ENCODE data around the gene LOXL3.

Gene LOXL3

DNA sequence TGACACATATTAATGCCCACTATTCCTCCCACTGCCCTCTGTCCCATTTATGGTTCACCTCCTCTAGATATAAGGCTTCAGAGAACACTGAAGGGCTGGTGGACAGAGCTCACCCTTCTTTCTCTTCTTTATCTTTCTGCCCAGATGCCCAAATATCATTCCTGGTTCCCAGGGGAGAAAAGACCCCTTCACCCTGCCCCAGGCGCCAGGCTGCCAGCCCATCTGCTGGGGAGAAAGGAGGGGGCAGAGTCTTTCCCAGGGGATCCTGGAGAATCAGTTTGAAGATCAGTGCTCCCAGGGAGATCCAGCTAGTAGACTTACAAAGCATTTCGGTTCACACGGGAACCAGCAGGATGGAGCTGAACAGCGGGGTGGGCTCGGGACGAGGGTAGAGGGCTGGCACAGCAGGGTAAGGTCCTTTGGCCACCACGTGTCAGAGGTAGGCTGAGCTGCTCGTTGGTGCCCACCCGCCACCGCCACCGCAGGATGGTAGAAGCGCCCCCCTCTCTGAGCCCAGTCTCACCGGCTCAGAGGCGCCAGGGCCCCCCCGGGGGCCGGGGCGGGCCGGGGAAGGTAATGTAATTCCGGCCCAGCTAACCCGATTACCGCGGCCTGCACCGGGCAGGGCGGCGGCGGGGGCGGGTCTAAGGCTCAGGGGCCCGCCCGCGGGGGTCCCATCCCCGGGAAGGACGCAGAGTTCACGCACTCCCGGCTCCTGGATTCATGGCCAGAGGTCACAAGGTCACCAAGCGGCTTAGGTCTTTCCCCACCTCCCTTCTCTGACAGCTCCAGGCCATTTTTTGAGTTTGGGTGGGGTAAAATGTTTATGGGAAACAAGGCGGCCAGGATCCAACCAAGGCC is 40.8 kb downstream of the LOXL3 start:
- DNase-seq (ENCODE audit: extremely low read depth, insufficient read length) = no peak
- Histone ChIP-seq H3K36me3 (ENCODE audit: control insufficient read depth, insufficient read depth, low read length) (no peaks in the 10 kb centered on the region), H3K4me3 (replicated peaks; ENCODE audit: low read depth, low read length) (no peak overlapping the region), H3K27me3 (replicated peaks; ENCODE audit: control insufficient read depth, insufficient read depth, low read length) (peaks cover 2% of the 10 kb centered on the region; the same call in 1 of the 2 replicates)
- TF ChIP-seq, protein P1, sequence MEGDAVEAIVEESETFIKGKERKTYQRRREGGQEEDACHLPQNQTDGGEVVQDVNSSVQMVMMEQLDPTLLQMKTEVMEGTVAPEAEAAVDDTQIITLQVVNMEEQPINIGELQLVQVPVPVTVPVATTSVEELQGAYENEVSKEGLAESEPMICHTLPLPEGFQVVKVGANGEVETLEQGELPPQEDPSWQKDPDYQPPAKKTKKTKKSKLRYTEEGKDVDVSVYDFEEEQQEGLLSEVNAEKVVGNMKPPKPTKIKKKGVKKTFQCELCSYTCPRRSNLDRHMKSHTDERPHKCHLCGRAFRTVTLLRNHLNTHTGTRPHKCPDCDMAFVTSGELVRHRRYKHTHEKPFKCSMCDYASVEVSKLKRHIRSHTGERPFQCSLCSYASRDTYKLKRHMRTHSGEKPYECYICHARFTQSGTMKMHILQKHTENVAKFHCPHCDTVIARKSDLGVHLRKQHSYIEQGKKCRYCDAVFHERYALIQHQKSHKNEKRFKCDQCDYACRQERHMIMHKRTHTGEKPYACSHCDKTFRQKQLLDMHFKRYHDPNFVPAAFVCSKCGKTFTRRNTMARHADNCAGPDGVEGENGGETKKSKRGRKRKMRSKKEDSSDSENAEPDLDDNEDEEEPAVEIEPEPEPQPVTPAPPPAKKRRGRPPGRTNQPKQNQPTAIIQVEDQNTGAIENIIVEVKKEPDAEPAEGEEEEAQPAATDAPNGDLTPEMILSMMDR (IDR thresholded peaks at IDR 0.05; ENCODE audit: insufficient read depth, low read length, poor library complexity, severe bottlenecking) = no peak

DNA sequence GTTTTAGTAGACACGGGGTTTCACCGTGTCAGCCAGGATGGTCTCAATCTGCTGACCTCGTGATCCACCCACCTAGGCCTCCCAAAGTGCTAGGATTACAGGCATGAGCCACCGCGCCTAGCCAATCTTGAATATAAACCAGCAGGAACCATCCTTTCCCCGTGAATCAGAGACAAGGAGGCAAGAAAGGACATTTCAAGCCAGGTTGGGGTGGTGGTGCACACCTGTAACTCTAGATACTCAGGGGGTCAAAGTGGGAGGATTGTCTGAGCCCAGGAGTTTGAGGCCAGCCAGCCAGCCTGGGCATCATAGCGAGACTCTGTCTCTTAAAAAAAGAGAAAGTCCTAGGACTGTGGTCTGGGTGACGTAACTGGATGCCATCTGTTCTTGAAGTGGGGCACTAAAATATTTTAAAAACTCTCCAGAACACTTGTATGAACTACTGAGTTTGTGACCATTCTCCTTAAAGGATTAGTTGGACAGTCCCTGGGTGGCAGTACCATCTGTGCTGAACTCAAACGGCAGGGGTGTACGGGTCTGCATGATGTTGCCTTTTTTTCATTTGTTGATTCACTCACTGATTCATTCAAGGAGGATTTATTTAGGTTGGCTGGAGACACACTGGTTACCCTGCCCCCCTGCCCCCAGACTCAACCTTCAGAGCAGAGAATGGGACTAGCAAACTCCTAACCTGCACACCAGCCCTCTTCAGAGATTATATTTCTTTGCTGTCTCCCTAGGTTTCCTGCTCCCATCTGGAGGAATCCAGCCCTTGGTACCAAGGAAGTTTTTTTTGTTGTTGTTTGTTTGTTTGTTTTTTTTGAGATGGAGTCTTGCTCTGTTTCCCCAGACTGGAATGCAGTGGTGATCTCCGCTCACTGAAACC is 42.4 kb downstream of the LOXL3 start:
- TF ChIP-seq, protein P1 (IDR thresholded peaks at IDR 0.05; ENCODE audit: insufficient read depth, low read length, poor library complexity, severe bottlenecking) = no peak
- DNase-seq (ENCODE audit: extremely low read depth, insufficient read length) = no peak
- Histone ChIP-seq H3K27me3 (replicated peaks; ENCODE audit: control insufficient read depth, insufficient read depth, low read length) (peaks cover 2% of the 10 kb centered on the region; the same call in 1 of the 2 replicates), H3K4me3 (replicated peaks; ENCODE audit: low read depth, low read length) (no peak overlapping the region), H3K36me3 (ENCODE audit: control insufficient read depth, insufficient read depth, low read length) (no peaks in the 10 kb centered on the region)

DNA sequence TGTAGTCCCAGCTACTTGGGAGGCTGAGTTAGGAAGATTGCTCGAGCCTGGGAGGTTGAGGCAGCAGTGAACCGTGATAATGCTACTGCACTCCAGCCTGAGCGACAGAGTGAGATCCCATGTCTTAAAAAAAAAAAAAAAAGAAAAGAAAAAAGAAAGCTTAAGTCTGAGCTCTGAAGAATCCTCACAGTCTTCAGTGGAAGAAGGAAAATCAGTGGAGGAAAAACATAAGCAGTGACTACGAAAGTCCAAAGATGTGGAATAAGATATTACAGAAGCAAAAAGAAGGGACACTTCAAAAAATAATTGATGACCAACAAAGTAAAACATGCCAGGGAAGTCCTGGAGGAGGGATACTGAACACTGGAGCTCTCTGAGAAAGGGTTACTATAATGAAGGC is 43.5 kb downstream of the LOXL3 start:
- no peak for DNase-seq (ENCODE audit: extremely low read depth, insufficient read length)
- Histone ChIP-seq H3K36me3 (ENCODE audit: control insufficient read depth, insufficient read depth, low read length) (peaks cover 4% of the 10 kb centered on the region), H3K4me3 (replicated peaks; ENCODE audit: low read depth, low read length) (no peak overlapping the region), H3K27me3 (replicated peaks; ENCODE audit: control insufficient read depth, insufficient read depth, low read length) (peaks cover 2% of the 10 kb centered on the region; the same call in 1 of the 2 replicates)
- TF ChIP-seq, protein P1 (IDR thresholded peaks at IDR 0.05; ENCODE audit: insufficient read depth, low read length, poor library complexity, severe bottlenecking) = no peak

DNA sequence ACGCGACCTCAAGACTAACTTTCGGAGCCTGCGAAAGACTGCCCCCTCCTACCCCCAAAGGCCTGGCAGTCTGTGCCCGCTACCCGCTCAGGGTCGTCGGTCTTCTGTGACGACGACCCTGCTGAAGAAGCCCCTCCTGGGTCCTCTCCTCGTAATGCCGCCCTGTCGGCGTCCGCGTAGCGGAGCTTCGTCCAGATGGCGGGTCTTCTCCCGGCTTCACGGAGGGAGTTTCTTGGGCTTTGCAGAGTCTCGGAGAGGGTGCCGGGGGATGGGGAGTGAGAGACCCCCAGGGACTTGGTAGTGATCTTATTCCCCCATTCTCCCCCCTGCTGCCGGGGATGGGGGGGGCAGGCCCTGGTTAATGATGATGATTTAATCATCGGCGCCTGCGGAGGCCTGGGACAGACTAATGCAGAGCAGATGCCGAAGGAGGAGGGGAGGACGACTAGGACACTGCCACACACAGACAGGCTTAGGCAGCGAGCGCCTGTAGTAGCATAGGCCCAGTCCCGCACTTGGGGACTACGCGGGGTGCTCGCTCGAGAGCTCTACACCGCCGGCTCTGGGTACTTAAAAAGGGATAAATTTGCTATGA is 45.7 kb downstream of the LOXL3 start:
- Histone ChIP-seq H3K27me3 (replicated peaks; ENCODE audit: control insufficient read depth, insufficient read depth, low read length) (no peaks in the 10 kb centered on the region; the same call in 1 of the 2 replicates), H3K4me3 (replicated peaks; ENCODE audit: low read depth, low read length) (peak overlapping the region; percentile 93), H3K36me3 (ENCODE audit: control insufficient read depth, insufficient read depth, low read length) (peaks cover 4% of the 10 kb centered on the region)
- no peak for DNase-seq (ENCODE audit: extremely low read depth, insufficient read length)
- TF ChIP-seq, protein P1 (IDR thresholded peaks at IDR 0.05; ENCODE audit: insufficient read depth, low read length, poor library complexity, severe bottlenecking) = no peak

DNA sequence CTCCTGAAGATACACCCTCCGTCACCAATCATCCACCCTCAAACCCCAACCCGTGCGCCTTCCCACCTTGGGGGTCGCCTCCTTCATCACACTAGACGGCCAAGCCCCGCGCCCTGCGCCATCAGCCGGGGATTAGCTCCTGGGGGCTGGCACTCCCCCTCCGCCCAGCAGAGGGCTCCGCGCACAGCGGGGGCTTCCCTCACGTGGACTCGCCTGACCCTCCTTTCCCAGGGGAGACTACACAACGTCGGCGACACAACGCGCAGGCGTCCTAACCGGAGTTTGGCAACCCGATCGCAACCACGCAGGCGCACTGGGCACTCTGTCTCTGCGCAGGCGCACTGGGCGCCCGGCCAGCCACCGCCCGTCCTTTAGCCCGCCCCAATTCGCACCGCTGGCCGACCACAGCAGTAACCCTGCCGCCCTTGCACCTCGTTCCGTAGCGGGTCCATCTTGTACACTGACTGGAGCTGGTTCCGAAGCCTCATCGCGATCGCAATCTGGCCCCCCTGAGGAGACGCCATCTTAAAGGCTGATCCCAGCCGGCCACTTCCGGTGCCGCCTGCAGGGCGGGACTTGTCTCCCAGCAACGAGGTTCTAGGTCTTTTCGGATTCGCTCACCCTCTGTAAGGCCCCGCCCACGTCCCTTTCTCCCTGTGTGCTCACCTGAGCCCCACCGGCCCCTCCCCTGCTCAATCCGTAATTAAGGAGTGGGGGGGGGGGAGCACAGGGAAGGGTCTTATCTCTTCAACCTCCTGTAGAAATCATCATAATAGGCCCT is 46.4 kb downstream of the LOXL3 start, which contains the start of gene PCGF1:
PCGF1 (minus strand) TSS at position 551 of the 781 bp plus-strand sequence; CDS start at position 524, 27 bp downstream.
- peaks cover 4% of the 10 kb centered on the region for H3K36me3 ChIP-seq (ENCODE audit: control insufficient read depth, insufficient read depth, low read length)
- peak within 1 kb of the TSS; percentile 93 for H3K4me3 ChIP-seq (replicated peaks; ENCODE audit: low read depth, low read length)
- TF ChIP-seq, protein P1 (IDR thresholded peaks at IDR 0.05; ENCODE audit: insufficient read depth, low read length, poor library complexity, severe bottlenecking) = peak; percentile 83
- H3K27me3 ChIP-seq (replicated peaks; ENCODE audit: control insufficient read depth, insufficient read depth, low read length) = no peaks in the 10 kb centered on the region
- peak; percentile 99 for DNase-seq (ENCODE audit: extremely low read depth, insufficient read length)
